GM21360 (cell line): ENCODE results near the gene SCGB1C1.
"Not testable (repeated sequence)": the region's sequence is repeated elsewhere in the genome, so short reads cannot be mapped to it uniquely, and the experiment has no call there.

Experiments
- ATAC-seq: cut with Tn5 transposase; IDR thresholded peaks from one replicate; pipeline ENCODE4 v1.9.1; 2021; ENCODE audit warnings: mild to moderate bottlenecking, moderate library complexity; ENCODE audit not compliant: unreplicated experiment

The SCGB1C1 gene

DNA sequence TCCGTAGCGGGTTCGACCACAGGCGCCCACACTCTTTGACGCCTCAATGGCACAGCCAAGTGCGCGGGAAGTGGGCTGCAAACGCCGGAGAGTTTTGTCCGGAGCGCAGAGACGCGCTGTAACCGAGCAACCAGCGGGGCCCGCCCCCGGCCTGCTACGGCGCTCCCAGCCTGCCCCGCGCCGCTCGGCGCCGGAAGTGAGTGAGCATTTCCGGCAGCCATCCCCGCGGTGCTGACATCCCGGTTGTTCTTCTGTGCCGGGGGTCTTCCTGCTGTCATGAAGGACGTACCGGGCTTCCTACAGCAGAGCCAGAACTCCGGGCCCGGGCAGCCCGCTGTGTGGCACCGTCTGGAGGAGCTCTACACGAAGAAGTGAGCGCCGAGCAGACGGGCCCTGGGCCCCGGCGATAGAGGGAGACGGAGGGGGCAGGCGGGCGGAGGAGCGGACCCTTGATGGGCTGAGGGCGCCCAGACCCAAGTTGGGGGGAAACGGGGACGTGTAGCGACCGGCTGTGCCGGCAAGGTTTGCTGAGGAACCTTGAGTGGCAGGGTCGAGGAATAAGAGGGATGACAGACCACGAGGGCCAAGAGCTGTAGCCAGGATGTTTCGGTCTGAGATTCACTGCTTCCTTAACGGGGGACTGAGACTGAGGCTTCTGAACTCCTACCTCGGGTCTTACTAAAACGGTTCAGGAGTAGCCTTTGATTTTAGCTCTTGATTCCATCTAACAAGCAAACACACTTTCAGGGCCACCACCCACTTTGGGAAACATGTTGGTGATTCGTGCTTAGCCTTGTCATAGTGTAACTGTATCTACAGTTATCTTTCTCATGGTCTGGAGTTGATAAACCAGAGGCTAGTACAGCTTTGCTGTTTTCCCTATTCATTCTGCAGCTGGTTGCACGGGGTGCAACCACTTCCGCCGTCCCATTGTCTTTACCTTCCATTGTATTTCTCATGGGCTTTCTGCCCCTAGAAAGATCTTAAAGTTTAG is 44.2 kb downstream of the SCGB1C1 start, which contains the start of gene PSMD13:
PSMD13 (plus strand) TSS at position 203 of the 994 bp plus-strand sequence; CDS start at position 277, 74 bp downstream.
- ATAC-seq: peak; percentile 74

DNA sequence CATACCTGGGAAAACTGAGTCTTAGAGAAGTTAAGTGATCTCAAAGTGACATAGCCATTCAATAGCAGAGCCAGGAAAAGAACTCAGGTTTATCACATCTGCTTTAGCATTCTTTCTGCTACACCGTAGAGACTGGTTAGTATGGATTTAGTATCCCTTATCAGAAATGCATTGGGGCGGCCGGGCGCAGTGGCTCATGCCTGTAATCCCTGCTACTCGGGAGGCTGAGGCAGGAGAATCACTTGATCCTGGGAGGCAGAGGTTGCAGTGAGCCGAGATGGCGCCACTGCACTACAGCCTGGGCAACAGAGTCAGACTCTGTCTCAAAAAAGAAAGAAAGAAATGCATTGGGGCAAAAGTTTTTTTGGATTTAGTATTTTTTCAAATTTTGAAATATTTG is 45.5 kb downstream of the SCGB1C1 start:
- not testable (repeated sequence) for ATAC-seq

DNA sequence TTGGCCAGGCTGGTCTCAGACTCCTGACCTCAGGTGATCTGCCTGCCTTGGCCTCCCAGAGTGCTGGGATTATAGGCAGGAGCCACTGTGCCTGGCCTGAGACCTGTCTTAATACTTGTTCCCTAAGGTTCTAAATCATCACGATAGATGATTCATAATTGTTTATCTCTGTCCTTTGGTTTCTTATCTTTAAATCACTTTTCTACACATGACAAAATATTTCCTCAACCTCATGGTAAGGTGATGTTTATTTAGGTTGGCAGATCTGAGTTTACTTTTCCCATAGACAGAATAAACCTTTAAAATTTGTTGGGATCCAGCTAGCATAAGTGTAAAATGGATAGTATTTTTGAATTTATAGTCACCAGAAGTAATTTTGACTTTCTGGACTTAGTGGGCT is 47.4 kb downstream of the SCGB1C1 start:
- ATAC-seq: no peak

DNA sequence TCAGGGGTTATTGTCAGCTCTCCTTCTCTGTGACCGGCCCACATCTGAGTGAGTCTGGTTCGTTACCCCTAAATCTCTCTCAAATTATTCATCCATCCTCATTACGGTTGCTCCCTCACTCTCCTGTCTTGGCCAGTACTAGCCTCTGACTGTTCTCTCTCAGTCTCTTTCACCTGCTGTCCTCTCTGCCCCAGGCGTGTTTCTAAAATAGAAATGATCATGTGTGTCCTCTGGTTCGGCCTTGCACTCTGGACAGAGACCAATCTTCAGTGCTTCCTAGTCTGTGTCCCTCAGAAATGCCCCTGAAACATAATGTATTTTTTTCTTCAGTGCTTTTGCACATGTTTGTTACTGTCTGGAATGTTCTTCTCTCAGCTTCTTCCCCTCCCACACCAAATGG is 48.8 kb downstream of the SCGB1C1 start:
- ATAC-seq: no peak
